Retinal pigment epithelial cell (primary cell): ENCODE measurements around the gene PPP1R14B.

Experiments used
- DNase-seq: peaks from one replicate; pipeline ENCODE4 v3.0.0-alpha.2; 2010; ENCODE audit warnings: low read depth
- H3K4me3 ChIP-seq: 2 replicates; pipeline ENCODE4 v1.5.1; 2011; ENCODE audit warnings: mild to moderate bottlenecking, low read length, control low read depth, moderate library complexity
- CTCF ChIP-seq: conservative IDR thresholded peaks from 2 replicates; pipeline ENCODE4 v1.5.1; 2011; ENCODE audit warnings: low read depth, low read length, control low read depth, inconsistent platforms

The PPP1R14B gene

GRCh38 chr11:64211181-64211872 lies 35.4 kb downstream of the PPP1R14B start:
- no peak for TF ChIP-seq CTCF
- DNase-seq: no peak
- no peak overlapping the region for H3K4me3 ChIP-seq

- no peak for DNase-seq
- no peak for TF ChIP-seq CTCF
- no peak overlapping the region for H3K4me3 ChIP-seq
These were observed 36.3 kb downstream of the PPP1R14B start for GRCh38 chr11:64210301-64211020.

- TF ChIP-seq CTCF: no peak
- DNase-seq: no peak
- no peak overlapping the region for H3K4me3 ChIP-seq
These were observed 37.2 kb downstream of the PPP1R14B start for GRCh38 chr11:64209563-64209843.

- no peak for TF ChIP-seq CTCF
- no peak overlapping the region for H3K4me3 ChIP-seq
- DNase-seq: no peak
These were observed 37.8 kb downstream of the PPP1R14B start for GRCh38 chr11:64208796-64209562.

- TF ChIP-seq CTCF: no peak
- DNase-seq: no peak
- no peak overlapping the region for H3K4me3 ChIP-seq
These were observed 38.5 kb downstream of the PPP1R14B start for GRCh38 chr11:64208086-64208795.

GRCh38 chr11:64207256-64208085 lies 39.3 kb downstream of the PPP1R14B start:
- TF ChIP-seq CTCF: no peak
- no peak for DNase-seq
- no peak overlapping the region for H3K4me3 ChIP-seq
